Measurements from ENCODE around the gene TTLL11.

DNA sequence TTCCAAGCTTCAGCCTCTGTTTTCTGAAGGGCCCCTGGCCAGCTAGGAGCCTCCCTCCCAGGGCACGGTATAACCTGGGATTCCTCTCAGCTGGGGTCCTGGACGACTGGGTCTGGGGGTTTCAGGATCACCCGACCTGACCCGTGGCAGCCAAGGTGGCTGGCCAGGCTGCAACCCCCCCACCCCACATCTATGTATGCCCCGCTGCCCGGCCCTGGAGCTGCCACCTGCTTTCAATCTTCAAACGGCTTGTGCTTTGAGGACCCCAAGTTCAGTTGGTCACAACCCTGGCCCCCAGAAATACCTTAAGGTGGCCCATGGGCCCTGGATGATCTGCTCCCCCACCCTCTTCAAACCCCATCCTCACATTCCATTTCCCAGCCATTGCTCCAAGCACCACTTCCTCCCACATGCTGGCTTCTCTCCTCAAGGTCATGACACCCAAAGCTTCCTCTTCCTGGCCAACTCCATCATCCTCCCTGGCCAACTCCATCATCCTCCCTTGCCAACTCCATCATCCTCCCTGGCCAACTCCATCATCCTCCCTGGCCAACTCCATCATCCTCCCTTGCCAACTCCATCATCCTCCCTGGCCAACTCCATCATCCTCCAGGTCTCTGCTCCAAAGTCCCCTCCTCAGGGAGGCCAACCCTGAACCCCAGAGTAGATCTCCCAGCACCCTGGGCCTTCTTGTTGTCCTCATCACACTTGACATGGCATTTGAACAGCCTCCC, 17.2 kb upstream of the TTLL11 start:
- TF ChIP-seq PATZ1 (CRISPR knock-in tag; IDR thresholded peaks at IDR 0.05; ENCODE audit: borderline replicate concordance), result no peak
- TF ChIP-seq ESRRG (CRISPR knock-in tag; IDR thresholded peaks at IDR 0.05), result no peak
- no peak for TF ChIP-seq ZFP30 (CRISPR knock-in tag; IDR thresholded peaks at IDR 0.05)
- TF ChIP-seq TOX (CRISPR knock-in tag; IDR thresholded peaks at IDR 0.05; ENCODE audit: borderline replicate concordance), result no peak
- TF ChIP-seq OSR1 (CRISPR knock-in tag; IDR thresholded peaks at IDR 0.05), result no peak
- no peak for TF ChIP-seq CREB5 (CRISPR knock-in tag; IDR thresholded peaks at IDR 0.05; ENCODE audit: low read depth)
- TF ChIP-seq ZFP3 (CRISPR knock-in tag; IDR thresholded peaks at IDR 0.05), result no peak
- no peak for TF ChIP-seq ZNF565 (CRISPR knock-in tag; conservative IDR thresholded peaks at IDR 0.05; ENCODE audit: low read depth)
- no peak for TF ChIP-seq RARB (CRISPR knock-in tag; IDR thresholded peaks at IDR 0.05)
- no peak for TF ChIP-seq TCF4 (CRISPR knock-in tag; IDR thresholded peaks at IDR 0.05; ENCODE audit: borderline replicate concordance)

All from SK-N-SH treated with all-trans-retinoic acid at 6 μM for 48 hours (cell line).